Hepatic stellate cell (primary cell): ENCODE data around the gene NAGA.
"Not testable (repeated sequence)": the region's sequence is repeated elsewhere in the genome, so short reads cannot be mapped to it uniquely, and the experiment has no call there.

Source experiments
- DNase-seq: peaks from one replicate; pipeline ENCODE4 v3.0.0; 2011; ENCODE audit warnings: low spot score

NAGA gene

DNA sequence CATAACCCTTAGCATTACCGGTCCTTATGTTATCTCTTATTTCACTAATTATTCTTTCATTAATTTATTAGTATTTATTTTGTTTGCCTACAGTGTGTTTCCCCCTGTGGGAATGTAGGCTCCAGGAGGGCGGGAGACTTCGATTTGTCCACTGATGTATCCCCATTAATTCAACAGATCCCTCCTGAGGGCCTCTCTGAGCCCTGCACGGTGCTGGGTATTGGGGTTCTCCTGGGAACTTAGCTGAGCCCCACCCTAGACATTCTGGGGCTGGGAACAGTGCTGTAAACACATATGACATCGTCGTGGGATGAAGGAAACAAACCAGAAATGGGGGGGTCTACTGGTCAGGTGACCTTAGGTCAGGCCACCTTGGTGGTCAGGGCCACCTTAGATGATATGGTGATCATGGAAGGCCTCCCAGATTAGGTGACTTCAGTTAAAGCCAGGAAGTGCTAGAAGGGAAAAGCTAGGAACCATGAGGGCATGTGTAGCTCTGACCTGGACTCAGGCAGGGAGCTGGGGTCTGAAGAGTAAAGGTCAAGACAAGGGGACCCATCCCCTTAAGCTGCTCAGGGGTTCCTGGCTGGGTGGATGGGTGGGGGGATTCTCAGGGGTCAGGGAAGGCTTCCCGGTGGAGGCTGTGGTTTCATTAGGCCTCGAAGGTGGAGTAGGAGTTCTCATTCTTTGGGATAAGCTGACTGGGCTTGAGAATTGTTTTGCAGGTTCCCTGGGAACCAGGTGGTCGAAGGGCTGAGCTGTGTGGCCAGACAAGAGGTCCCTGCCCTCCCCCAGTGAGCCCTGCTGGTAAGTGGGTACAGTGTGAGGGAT, 4.4 kb upstream of the NAGA start:
- DNase-seq: no peak

GRCh38 chr22:42074132-42074811, 3.7 kb upstream of the NAGA start, which contains the start of gene PHETA2:
Gene PHETA2 (plus strand): TSS chr22:42074248. CDS start chr22:42077294, 3,046 bp downstream.
- DNase-seq: peak; percentile 73

DNA sequence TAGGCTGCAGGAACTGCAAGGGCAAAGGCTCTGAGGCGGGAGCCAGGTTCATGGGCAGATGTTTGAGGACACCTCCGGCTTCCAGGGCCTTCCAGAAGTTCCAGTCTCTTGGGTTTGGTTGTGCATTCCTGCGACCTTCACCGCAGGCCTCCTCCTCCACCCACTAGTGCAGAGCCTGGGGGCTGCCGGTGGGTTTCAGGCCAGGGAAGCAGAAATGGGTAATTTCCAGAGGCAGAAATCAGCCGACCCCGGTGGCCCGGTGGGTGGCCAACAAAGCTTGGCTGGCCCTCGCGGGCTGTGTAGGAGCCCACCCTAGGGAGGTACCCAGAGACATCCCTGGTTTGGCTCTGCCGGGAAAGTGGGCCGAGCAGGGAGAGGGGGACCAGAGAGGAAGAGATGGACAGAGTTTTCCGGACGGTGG, 3.0 kb upstream of the NAGA start:
- no peak for DNase-seq

DNA sequence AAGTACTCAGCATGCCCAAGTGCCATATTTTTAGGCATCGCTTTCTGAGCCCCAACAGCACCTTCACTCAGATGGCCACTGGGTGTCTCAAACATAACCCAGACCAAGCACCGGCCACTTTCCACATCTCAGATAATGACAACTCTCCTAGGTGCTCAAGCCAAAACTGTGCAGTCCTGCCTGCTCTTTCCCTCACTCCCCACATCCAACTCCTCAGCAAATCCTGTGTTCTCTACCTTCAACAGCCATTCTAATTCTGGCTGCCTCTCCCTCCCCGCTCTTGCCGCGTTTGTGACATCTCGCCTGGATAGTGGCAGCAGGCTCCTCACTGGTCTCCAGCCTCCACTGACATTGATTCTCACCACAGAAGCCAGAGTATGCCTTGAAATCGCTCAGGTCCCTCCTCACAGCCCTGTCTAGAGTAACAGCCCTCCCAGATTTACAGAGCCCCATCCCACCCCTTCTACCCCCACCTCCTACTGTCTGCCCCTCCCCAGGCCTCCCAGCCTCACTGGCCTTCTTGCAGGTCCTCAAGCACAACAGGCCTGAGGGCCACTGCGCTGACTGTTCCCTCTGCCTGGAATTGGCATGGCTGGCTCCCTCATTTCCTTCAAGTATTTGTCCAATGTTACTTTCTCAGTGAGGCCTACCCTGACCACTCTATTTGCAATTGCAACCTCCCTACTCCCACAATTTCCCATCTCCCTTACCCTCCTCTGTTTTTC, 2.2 kb upstream of the NAGA start:
- no peak for DNase-seq

GRCh38 chr22:42071508-42071907, 896 bp upstream of the NAGA start:
- DNase-seq: not testable (repeated sequence)

DNA sequence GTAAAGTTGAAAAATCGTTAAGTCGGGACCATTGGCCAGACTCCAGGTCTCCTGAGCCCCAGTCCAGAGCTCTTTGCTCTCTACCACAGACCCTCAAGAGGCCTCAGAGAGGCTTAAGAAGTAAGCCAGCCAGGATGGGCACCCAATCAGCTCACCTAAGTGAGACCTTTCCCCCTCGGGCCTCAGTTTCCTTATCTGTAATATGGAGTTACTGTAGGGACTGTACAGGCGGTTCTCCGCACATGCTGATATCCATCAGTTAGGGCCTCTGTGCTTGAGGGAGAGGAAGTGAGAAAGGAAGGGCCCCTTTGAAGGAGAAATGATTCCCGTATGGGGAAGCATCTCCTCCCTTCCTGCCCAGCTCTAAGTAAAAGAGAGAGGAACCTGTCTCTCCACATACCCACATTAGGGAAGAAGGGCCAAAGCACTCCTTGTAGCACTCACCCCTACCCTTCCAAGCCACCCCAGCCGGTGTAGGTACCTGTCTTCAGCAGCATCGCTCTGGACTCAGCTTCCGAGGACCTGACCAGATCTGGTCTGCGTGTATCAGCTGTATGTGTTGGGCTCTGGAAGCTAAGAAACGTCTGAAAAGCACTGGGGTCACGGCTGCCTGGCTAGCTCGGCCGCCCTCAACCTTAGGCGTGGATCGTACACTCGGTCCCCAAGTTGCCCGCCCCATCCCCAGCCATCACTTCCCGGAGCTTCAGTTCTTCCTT, 653 bp downstream of the NAGA start:
- no peak for DNase-seq

DNA sequence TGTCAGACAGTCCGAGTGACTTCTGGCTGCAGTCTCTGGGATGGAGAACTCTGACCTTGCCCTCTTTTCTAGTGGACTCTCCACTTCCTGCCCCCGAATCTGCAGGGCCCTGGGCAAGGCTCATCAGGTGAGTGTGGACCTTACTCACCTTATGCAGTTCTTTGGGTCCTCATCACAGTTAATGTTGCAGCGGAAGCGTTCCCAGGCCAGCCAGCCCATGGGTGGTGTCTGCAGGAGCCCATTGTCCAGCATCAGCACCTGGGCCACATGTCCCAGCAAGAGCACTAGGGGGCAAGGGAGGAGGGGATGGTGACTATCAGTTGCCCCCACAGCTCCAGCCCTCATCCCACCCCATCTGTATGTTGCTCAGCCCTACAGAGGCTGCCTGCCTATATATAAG, 2.3 kb downstream of the NAGA start:
- no peak for DNase-seq

- no peak for DNase-seq
Measured at GRCh38 chr22:42067671-42068251, 2.9 kb downstream of the NAGA start.

- no peak for DNase-seq
Measured at GRCh38 chr22:42066937-42067336, 3.7 kb downstream of the NAGA start.

- DNase-seq: no peak
Measured at GRCh38 chr22:42066126-42066761, 4.4 kb downstream of the NAGA start.

DNA sequence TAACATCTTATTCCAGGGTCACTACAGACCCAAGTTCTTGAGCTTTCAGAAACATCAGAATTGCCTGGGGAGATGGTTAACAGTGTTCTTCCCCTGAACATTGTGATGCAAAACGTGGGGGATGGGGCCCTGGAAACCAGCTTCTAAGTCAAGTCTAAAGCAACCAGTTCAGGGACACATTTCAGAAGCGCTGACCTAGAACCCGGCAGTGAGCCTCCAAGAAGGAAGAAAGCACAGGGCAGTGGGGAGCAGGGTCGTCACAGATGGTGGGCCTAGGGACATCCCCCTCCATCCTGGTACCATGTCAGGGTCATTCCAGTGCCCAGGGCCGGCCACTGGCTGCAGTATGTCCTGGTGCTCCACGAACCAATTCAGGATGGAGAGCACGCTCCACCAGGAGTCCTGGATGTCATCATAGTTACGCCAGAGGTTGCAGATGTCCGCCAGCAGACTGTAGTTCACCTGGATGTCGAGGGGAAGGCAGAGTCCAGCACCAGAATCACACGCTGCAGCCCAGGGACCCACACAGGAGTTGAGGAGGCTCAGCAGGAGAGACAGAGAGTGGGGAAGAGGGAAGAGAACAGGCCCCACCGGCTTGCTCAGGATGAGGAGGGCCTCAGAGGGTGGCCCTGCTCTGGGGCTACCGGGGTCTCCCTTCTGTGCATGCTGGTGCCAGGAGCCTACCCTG, 5.0 kb downstream of the NAGA start:
- no peak for DNase-seq

GRCh38 chr22:42064629-42065028, 6.0 kb downstream of the NAGA start:
- DNase-seq: no peak

GRCh38 chr22:42062506-42063170, 8.0 kb downstream of the NAGA start:
- DNase-seq: no peak

- DNase-seq: no peak
Measured at GRCh38 chr22:42061041-42061440, 9.6 kb downstream of the NAGA start.

- DNase-seq: no peak
Measured at GRCh38 chr22:42060489-42060888, 10.1 kb downstream of the NAGA start.

DNA sequence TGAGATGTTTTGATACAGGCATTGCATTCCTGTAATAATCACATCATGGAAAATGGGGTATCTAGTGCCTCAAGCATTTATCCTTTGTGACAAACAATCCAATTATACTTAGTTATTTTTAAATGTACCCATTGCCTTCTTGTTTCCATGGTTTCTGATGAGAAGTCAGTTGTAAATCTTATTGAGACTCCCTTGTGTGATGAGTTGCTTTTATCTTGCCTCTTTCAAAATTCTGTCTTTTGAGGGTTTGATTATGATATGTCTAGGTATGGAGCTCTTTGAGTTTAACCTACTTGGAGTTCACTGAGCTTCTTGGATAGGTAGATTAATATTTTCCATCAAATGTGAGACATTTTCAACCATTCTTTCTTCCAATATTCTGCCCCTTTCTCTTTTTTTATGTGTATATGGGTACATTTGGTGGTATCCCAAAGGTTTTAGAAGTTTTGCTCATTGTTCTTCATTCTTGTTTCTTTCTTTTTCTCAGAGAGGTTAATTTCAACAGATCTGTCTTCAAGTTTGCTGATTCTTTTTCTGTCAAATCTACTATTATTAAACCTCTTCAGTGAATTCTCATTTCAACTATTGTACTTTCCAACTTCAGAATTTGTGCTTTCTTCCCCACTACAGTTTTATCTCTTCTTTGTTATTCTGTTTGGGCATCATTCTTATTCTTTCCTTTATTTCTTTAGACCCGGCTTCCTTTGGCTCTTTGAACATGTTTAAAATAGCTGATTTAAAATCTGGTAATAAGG, 13.7 kb downstream of the NAGA start:
- DNase-seq: no peak

- no peak for DNase-seq
Measured at GRCh38 chr22:42052765-42053164, 17.8 kb downstream of the NAGA start.

DNA sequence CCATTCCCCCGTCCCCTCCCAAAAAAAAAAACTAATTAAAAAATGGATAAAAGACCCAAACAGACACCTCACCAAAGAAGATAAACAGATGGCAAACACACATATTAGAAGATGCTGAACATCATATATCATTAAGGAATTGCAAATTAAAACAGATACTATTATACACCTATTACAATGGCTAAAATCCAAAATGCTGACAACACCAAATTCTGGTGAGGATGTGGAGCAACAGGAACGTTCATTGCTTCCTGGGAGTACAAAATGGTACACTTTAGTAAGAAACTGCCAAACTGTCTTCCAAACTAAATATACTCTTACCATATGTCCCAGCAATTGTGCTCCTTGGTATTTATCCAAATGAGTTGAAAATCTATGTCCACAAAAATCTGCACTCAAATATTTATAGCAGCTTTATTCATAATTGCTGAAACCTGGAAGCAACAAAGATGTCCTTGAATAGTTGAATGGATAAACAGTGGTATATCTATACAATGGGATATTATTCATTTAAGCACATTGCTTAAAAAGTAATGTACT, 19.9 kb downstream of the NAGA start:
- DNase-seq: no peak

- DNase-seq: no peak
Measured at GRCh38 chr22:42041784-42042183, 28.8 kb downstream of the NAGA start.
